Measurements from ENCODE around the gene PRKCH. TPM values are rescaled to one million over a fixed set of nuclear protein-coding genes. Genes with fewer than 3 reads are reported as not detected.

Gene PRKCH
- total RNA-seq, 1 experiment from 2014 or later = 5.2 TPM

DNA sequence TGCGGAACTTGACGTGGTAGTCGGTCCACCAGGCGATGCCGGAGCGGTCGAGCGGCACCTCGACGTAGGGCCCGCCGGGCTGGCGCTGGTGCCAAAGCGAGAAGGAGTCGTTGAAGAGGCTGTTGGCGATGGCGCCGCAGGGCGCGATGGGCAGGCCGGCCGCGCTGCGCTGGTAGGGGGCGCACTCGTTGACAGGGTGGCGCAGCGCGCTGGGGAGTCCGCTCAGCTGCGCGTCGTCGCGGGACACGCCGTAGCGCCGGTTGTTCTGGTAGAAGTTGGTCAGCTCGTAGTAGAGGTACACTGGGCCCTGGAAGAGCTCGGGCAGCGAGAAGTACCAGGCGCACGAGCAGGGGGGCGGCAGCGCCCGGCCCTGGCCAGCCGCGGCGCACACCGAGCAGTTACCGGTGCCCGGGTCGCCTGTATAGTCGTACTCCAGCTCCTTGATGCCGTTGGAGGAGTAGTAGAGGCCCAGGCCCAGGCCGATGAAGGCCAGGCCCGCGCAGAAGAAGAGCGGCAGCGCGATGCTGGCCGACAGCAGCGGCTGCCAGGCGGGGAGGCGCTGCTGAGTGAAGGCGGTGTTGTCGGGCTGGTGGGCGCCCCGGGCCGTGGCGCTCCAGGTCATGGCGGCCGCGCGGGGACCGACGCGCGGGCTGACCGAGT is 40.7 kb upstream of the PRKCH start:
- no peak overlapping the region for H3K27ac ChIP-seq (ENCODE audit: insufficient read length, low read depth, low read length)
- no peak overlapping the region for H4K5ac ChIP-seq (ENCODE audit: insufficient read length, low read depth, low read length)
- peaks cover 4% of the 10 kb centered on the region for H4K20me1 ChIP-seq (ENCODE audit: control insufficient read depth, insufficient read depth, insufficient read length)
- H3K4me1 ChIP-seq (ENCODE audit: insufficient read depth, low read length) = no peaks in the 10 kb centered on the region
- H2BK20ac ChIP-seq (ENCODE audit: low read depth, low read length, poor library complexity, severe bottlenecking) = no peak overlapping the region
- Mint-ChIP-seq H3K9me3 (no peaks in the 10 kb centered on the region; a peak in 1 of 5 replicates), H3K27me3 (ENCODE audit: low read depth) (peaks cover 23% of the 10 kb centered on the region), H3K36me3 (ENCODE audit: insufficient read depth in 1 of 3, low read depth in 3 of 3) (peaks cover 0 to 3% (median 2%) of the 10 kb centered on the region in 3 experiments; a peak in 1 of 7 replicates), H3K27ac (no peak overlapping the region), H3K4me3 (peak overlapping the region; percentile 76 to 85), H3K4me1 (peaks cover 15 to 17% of the 10 kb centered on the region in 2 experiments)
- H2BK120ac ChIP-seq (ENCODE audit: low read depth, low read length, poor library complexity, severe bottlenecking) = no peak overlapping the region
- H3K23me2 ChIP-seq (ENCODE audit: insufficient read length, low read depth, low read length, poor library complexity, severe bottlenecking) = peaks cover 11% of the 10 kb centered on the region
- peak; percentile 65 for DNase-seq
- TF ChIP-seq CTCF (conservative IDR thresholded peaks at IDR 0.05) = peak; percentile 55
- H3T11ph ChIP-seq (ENCODE audit: low read length) = no peak overlapping the region
- no peak overlapping the region for H3K14ac ChIP-seq (ENCODE audit: insufficient read depth, low read length)
- H2AK5ac ChIP-seq (ENCODE audit: insufficient read length, low read length) = no peak overlapping the region
- WGBS (ENCODE audit: extremely low coverage, insufficient read length, low lambda C conversion rate) = no CpG with 5 or more reads among the region's 81 CpGs
- no peak overlapping the region for H3K18ac ChIP-seq (ENCODE audit: insufficient read length, low read depth, low read length)
- H3K4me2 ChIP-seq (ENCODE audit: insufficient read depth, insufficient read length, low read length) = peak overlapping the region; percentile 52
- H3K9me3 ChIP-seq (ENCODE audit: control insufficient read depth, low read depth, low read length) = no peaks in the 10 kb centered on the region
- no peak overlapping the region for H3K23ac ChIP-seq (ENCODE audit: insufficient read length, low read depth, low read length)
- no peaks in the 10 kb centered on the region for H3K79me2 ChIP-seq (ENCODE audit: insufficient read depth, low read length)
- no peak overlapping the region for H2BK15ac ChIP-seq (ENCODE audit: low read depth, low read length)
- peak overlapping the region; percentile 28 for H3K9ac ChIP-seq (ENCODE audit: extremely low read depth, insufficient read length, low read length)
- no peak overlapping the region for H4K8ac ChIP-seq (replicated peaks; ENCODE audit: insufficient read length, low read depth, low read length)
- no peaks in the 10 kb centered on the region; the same call in 1 of the 2 replicates for H3K27me3 ChIP-seq (ENCODE audit: insufficient read depth, low read length)
- H3K79me1 ChIP-seq (ENCODE audit: insufficient read depth, low read depth, low read length, poor library complexity, severe bottlenecking) = no peaks in the 10 kb centered on the region
- no peak overlapping the region for H3K4ac ChIP-seq (ENCODE audit: low read depth, low read length)
- H3K56ac ChIP-seq (ENCODE audit: insufficient read length, low read depth, low read length) = no peak overlapping the region
- H2BK5ac ChIP-seq (ENCODE audit: insufficient read length, low read length) = no peak overlapping the region
- no peak overlapping the region for H4K91ac ChIP-seq (ENCODE audit: insufficient read length, low read depth, low read length)
- H2AFZ ChIP-seq (ENCODE audit: low read length) = no peak overlapping the region
- H2BK12ac ChIP-seq (ENCODE audit: insufficient read length, low read depth, low read length) = no peak overlapping the region
